Measurements from ENCODE around the gene ADPRHL1.

ADPRHL1 gene

GRCh38 chr13:113454936-113455335, 1.6 kb upstream of the ADPRHL1 start:
- no peaks in the 10 kb centered on the region for H3K9me2 ChIP-seq (replicated peaks; ENCODE audit: low read depth, low read length)
- no peaks in the 10 kb centered on the region for H3F3A ChIP-seq (ENCODE audit: low read depth)
- TF ChIP-seq EZH2phosphoT487 (IDR thresholded peaks at IDR 0.05; ENCODE audit: borderline replicate concordance) (no peak), CTCF (conservative IDR thresholded peaks at IDR 0.05; ENCODE audit: low read length) (no peak)
- H3K9ac ChIP-seq (ENCODE audit: low read depth, low read length, poor library complexity, severe bottlenecking), result no peak overlapping the region
- H3K79me2 ChIP-seq (ENCODE audit: insufficient read depth, low read length), result no peaks in the 10 kb centered on the region
- no peaks in the 10 kb centered on the region for H3K27me3 ChIP-seq (ENCODE audit: insufficient read depth, low read length, poor library complexity, severe bottlenecking)
- no peaks in the 10 kb centered on the region for H3K9me3 ChIP-seq (ENCODE audit: insufficient read depth, low read depth, low read length)
- H2AFZ ChIP-seq (ENCODE audit: low read length), result no peak overlapping the region
- no peaks in the 10 kb centered on the region for H3K4me1 ChIP-seq (ENCODE audit: insufficient read depth, low read length, poor library complexity, severe bottlenecking)
- H3K4me3 ChIP-seq (ENCODE audit: low read length, poor library complexity, severe bottlenecking), result no peak overlapping the region
- H3K4me2 ChIP-seq (ENCODE audit: low read depth, low read length, poor library complexity, severe bottlenecking), result no peak overlapping the region
- no peaks in the 10 kb centered on the region for H4K20me1 ChIP-seq (ENCODE audit: insufficient read depth, low read length, poor library complexity, severe bottlenecking)
- peaks cover 28% of the 10 kb centered on the region; the same call in 1 of the 2 replicates for H3K36me3 ChIP-seq (ENCODE audit: insufficient read depth, low read length)

GRCh38 chr13:113452466-113452865, 822 bp downstream of the ADPRHL1 start:
- H3K4me3 ChIP-seq (ENCODE audit: low read length, poor library complexity, severe bottlenecking), result no peak overlapping the region
- TF ChIP-seq CTCF (conservative IDR thresholded peaks at IDR 0.05; ENCODE audit: low read length) (no peak), EZH2phosphoT487 (IDR thresholded peaks at IDR 0.05; ENCODE audit: borderline replicate concordance) (no peak)
- H2AFZ ChIP-seq (ENCODE audit: low read length), result no peak overlapping the region
- H3F3A ChIP-seq (ENCODE audit: low read depth), result no peaks in the 10 kb centered on the region
- no peaks in the 10 kb centered on the region for H4K20me1 ChIP-seq (ENCODE audit: insufficient read depth, low read length, poor library complexity, severe bottlenecking)
- no peaks in the 10 kb centered on the region for H3K9me2 ChIP-seq (replicated peaks; ENCODE audit: low read depth, low read length)
- no peaks in the 10 kb centered on the region for H3K27me3 ChIP-seq (ENCODE audit: insufficient read depth, low read length, poor library complexity, severe bottlenecking)
- H3K4me2 ChIP-seq (ENCODE audit: low read depth, low read length, poor library complexity, severe bottlenecking), result no peak overlapping the region
- no peak overlapping the region for H3K9ac ChIP-seq (ENCODE audit: low read depth, low read length, poor library complexity, severe bottlenecking)
- H3K36me3 ChIP-seq (ENCODE audit: insufficient read depth, low read length), result peaks cover 10% of the 10 kb centered on the region; the same call in 1 of the 2 replicates
- no peaks in the 10 kb centered on the region for H3K9me3 ChIP-seq (ENCODE audit: insufficient read depth, low read depth, low read length)
- H3K79me2 ChIP-seq (ENCODE audit: insufficient read depth, low read length), result no peaks in the 10 kb centered on the region
- no peaks in the 10 kb centered on the region for H3K4me1 ChIP-seq (ENCODE audit: insufficient read depth, low read length, poor library complexity, severe bottlenecking)

- Histone ChIP-seq H3K9ac (ENCODE audit: low read depth, low read length, poor library complexity, severe bottlenecking) (no peak overlapping the region), H3K9me2 (replicated peaks; ENCODE audit: low read depth, low read length) (no peaks in the 10 kb centered on the region), H3K36me3 (ENCODE audit: insufficient read depth, low read length) (peaks cover 10% of the 10 kb centered on the region; the same call in 1 of the 2 replicates), H3K79me2 (ENCODE audit: insufficient read depth, low read length) (no peaks in the 10 kb centered on the region), H3F3A (ENCODE audit: low read depth) (no peaks in the 10 kb centered on the region), H3K4me3 (ENCODE audit: low read length, poor library complexity, severe bottlenecking) (no peak overlapping the region), H3K27me3 (ENCODE audit: insufficient read depth, low read length, poor library complexity, severe bottlenecking) (no peaks in the 10 kb centered on the region), H3K4me1 (ENCODE audit: insufficient read depth, low read length, poor library complexity, severe bottlenecking) (no peaks in the 10 kb centered on the region), H3K4me2 (ENCODE audit: low read depth, low read length, poor library complexity, severe bottlenecking) (no peak overlapping the region), H3K9me3 (ENCODE audit: insufficient read depth, low read depth, low read length) (no peaks in the 10 kb centered on the region), H4K20me1 (ENCODE audit: insufficient read depth, low read length, poor library complexity, severe bottlenecking) (no peaks in the 10 kb centered on the region), H2AFZ (ENCODE audit: low read length) (no peak overlapping the region)
- TF ChIP-seq CTCF (conservative IDR thresholded peaks at IDR 0.05; ENCODE audit: low read length) (no peak), EZH2phosphoT487 (IDR thresholded peaks at IDR 0.05; ENCODE audit: borderline replicate concordance) (no peak)
These were observed 1.3 kb downstream of the ADPRHL1 start for GRCh38 chr13:113451951-113452421.

Data from Loucy (cell line).